CD4-positive, alpha-beta memory T cell (primary cell): ENCODE results near the gene PLCD4. TPM values are rescaled to one million over a fixed set of nuclear protein-coding genes. Genes with fewer than 3 reads are reported as not detected.

ENCODE experiments used
- CTCF ChIA-PET: fragments of 350-600 bp; sonication (Branson Sonifier 250); formaldehyde crosslinking; loops from one replicate; lab custom pipeline; 2021; ENCODE audit warnings: inconsistent platforms; ENCODE audit not compliant: partially characterized antibody; lab: Charles Lee
- POLR2A ChIA-PET: fragments of 350-600 bp; sonication (Branson Sonifier 250); formaldehyde crosslinking; loops from one replicate; lab custom pipeline; 2021; ENCODE audit not compliant: partially characterized antibody; lab: Charles Lee
- DNase-seq, 5 donors: peaks; one replicate each; pipeline versions ENCODE4 v3.0.0 to v3.0.0-alpha.2; 2020 to 2022; ENCODE audit warnings: mixed read lengths in 1 of 5
- H3K27ac ChIP-seq: one replicate; pipeline ENCODE4 v1.7.0; 2013; ENCODE audit warnings: low read depth, low read length
- H3K27me3 ChIP-seq: 2 replicates; pipeline ENCODE4 v1.7.0; 2013; ENCODE audit warnings: mild to moderate bottlenecking, low read length, moderate library complexity; ENCODE audit not compliant: insufficient read depth
- H3K36me3 ChIP-seq: 2 replicates; pipeline ENCODE4 v1.7.0; 2013; ENCODE audit warnings: mild to moderate bottlenecking, low read length, moderate library complexity; ENCODE audit not compliant: insufficient read depth
- H3K4me1 ChIP-seq: 2 replicates; pipeline ENCODE4 v1.7.0; 2013; ENCODE audit warnings: mild to moderate bottlenecking, low read length, moderate library complexity; ENCODE audit not compliant: insufficient read depth
- H3K4me3 ChIP-seq, 2 donors: one replicate each; pipeline ENCODE4 v1.7.0; 2013; ENCODE audit warnings: low read length in 2 of 2, mild to moderate bottlenecking in 1 of 2
- H3K9me3 ChIP-seq, 2 donors: one replicate each; pipeline ENCODE4 v1.7.0; 2013; ENCODE audit warnings: low read length in 2 of 2, control low read depth in 1 of 2; ENCODE audit not compliant: control insufficient read depth in 1 of 2
- H3K27ac Mint-ChIP-seq, 7 donors: one replicate each; pipeline ENCODE4 v1.8.0; 2020 to 2021; ENCODE audit warnings: mixed read lengths in 7 of 7, mild to moderate bottlenecking in 6 of 7, inconsistent platforms in 3 of 7, moderate library complexity in 3 of 7
- H3K27me3 Mint-ChIP-seq, 2 donors: one replicate each; pipeline ENCODE4 v1.8.0; 2020 to 2021; ENCODE audit warnings: mixed read lengths in 2 of 2
- H3K36me3 Mint-ChIP-seq, 2 donors: one replicate each; pipeline ENCODE4 v1.8.0; 2020 to 2021; ENCODE audit warnings: mixed read lengths in 2 of 2, inconsistent platforms in 1 of 2, mild to moderate bottlenecking in 1 of 2
- H3K4me1 Mint-ChIP-seq, 4 donors: one replicate each; pipeline ENCODE4 v1.8.0; 2020 to 2021; ENCODE audit warnings: mixed read lengths in 4 of 4, mild to moderate bottlenecking in 1 of 4
- H3K4me3 Mint-ChIP-seq, 8 donors: one replicate each; pipeline ENCODE4 v1.8.0; 2020 to 2021; ENCODE audit warnings: mixed read lengths in 8 of 8, mild to moderate bottlenecking in 7 of 8, moderate library complexity in 6 of 8, inconsistent platforms in 3 of 8
- H3K9me3 Mint-ChIP-seq, 8 donors: one replicate each; pipeline ENCODE4 v1.8.0; 2020 to 2021; ENCODE audit warnings: mixed read lengths in 8 of 8, mild to moderate bottlenecking in 5 of 8, inconsistent platforms in 3 of 8, moderate library complexity in 1 of 8
- intact Hi-C: fragments of 100-400 bp; cut with micrococcal nuclease; formaldehyde crosslinking; loops from one replicate; pipeline ENCODE4 v1.15.1; 2023
- polyA plus RNA-seq, 2 donors: library from polyadenylated mRNA; unstranded; fragments of 300-500 nt; fragmentation: Illumina TruSeq; gene quantifications; one replicate each; pipeline ENCODE4 v1.2.3, GENCODE V29; 2021
- total RNA-seq, 2 experiments: library from RNA; stranded (reverse); gene quantifications; one replicate each; pipeline ENCODE4 v1.2.3, GENCODE V29; 2021

Gene PLCD4
- total and polyA plus RNA-seq, 4 experiments from 2014 or later = 0.26 to 0.49 (median 0.30) TPM; not detected in 1

DNA sequence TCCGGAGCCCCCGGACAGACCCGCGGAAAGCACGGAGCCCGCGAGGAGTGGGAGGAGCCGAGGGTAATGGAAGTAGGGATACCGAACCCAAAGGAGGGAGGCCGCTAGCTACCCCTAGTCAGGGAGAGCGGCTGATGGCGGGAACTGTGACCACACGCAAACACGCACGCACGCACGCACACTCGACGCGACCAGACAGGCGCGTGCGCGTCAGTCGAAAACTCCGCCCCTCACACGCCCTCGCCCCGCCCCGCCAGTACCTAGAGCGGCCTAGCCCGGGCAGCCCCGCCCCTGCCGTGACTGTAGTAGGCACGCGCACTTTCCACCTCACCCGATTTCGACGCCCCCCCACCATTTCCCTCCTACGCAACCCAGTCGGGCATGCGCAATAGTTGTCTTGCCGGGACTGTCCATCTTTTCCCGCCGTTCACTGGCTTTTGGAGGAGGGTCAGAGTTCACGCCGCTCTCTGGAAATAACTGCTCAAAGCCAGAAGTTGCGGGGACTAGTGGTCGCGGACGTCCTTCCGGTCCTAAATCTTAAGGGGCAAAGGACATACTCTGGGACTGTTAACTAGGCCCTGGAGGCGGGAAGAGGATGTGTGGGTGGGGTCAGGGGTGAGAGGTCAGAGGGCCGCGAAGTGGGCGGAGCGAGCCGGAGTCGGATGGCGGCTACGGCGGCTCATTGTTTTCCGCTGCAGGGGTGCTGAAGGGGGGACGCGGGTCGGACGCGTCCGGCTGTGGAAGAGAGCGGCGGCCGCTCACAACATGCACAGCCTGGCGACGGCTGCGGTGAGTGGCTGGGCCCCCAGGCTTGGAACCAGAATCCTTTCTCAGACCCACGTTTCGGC, 39.3 kb upstream of the PLCD4 start, which contains the start of the genes CNOT9 and USP37:
Gene CNOT9, plus strand, starts transcription at position 650 of the 848 bp plus-strand sequence. Its CDS starts 116 bp downstream, at position 766.
Gene USP37, minus strand, starts transcription at position 162 of the 848 bp plus-strand sequence. CDS start 9,698 bp downstream, outside the sequence.
- H3K4me1 ChIP-seq = peaks cover 43% of the 10 kb centered on the region
- H3K9me3 Mint-ChIP-seq = no peaks in the 10 kb centered on the region
- ChIA-PET POLR2A (interaction anchor here (0.7 to 1.5 kb wide), 6 partner anchors 23 to 298 kb away, joined by 3 to 7 read pairs (median 3); partner anchors contain the start of genes AAMP, BCS1L, PNKD and RNF25), CTCF (interaction anchor here (1.2 kb wide), 1 partner anchor 90 kb away, joined by 5 read pairs; no protein-coding TSS in a partner anchor)
- intact Hi-C loops = loop anchor here (1.0 to 10.0 kb wide), 13 partner anchors 8 to 820 kb away; partner anchors contain the start of genes AAMP, ARPC2, BCS1L and PNKD
- peak within 1 kb of the TSS; percentile 99 for H3K27ac ChIP-seq
- H3K27ac Mint-ChIP-seq = peak within 1 kb of the TSS; percentile 96 to 100 (median 100)
- H3K27me3 Mint-ChIP-seq = no peaks in the 10 kb centered on the region
- H3K27me3 ChIP-seq = no peaks in the 10 kb centered on the region
- H3K4me3 ChIP-seq = peak within 1 kb of the TSS; percentile 67 to 84
- peaks cover 48 to 78% (median 57%) of the 10 kb centered on the region in 4 donors for H3K4me1 Mint-ChIP-seq
- peak within 1 kb of the TSS; percentile 90 to 99 (median 97) for H3K4me3 Mint-ChIP-seq
- peak; percentile 99 to 100 (median 100) for DNase-seq
- no peaks in the 10 kb centered on the region for H3K9me3 ChIP-seq
- peaks cover 8% of the 10 kb centered on the region for H3K36me3 ChIP-seq
- H3K36me3 Mint-ChIP-seq = peaks cover 12 to 56% of the 10 kb centered on the region in 2 donors

DNA sequence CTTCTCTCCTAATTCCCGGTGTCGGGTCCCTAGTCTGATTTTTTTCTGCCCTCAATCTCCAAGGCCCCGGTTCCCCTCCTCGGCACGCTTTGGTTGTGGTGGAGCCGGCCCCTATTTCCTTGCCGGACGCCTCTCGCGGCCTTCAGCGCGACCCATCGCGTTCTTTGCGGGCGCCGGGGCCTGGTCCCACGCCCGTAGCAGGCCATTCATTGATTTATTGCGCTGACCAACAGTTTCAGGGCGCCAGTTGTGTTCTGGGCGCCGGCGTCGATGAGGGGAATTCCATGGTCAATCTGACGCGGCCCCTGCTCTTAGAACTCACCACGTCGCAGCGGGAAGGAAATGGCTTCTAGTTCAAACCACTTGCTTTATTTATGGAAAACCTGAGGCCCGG, 38.7 kb upstream of the PLCD4 start:
- no peaks in the 10 kb centered on the region for H3K9me3 ChIP-seq
- H3K36me3 ChIP-seq = peaks cover 9% of the 10 kb centered on the region
- peak overlapping the region; percentile 67 to 84 for H3K4me3 ChIP-seq
- intact Hi-C loops = loop anchor here (2.0 to 10.0 kb wide), 5 partner anchors 80 to 352 kb away; partner anchors contain the start of genes ARPC2, RNF25 and STK36
- peaks cover 48 to 72% (median 54%) of the 10 kb centered on the region in 4 donors for H3K4me1 Mint-ChIP-seq
- DNase-seq = peak; percentile 49 to 86 (median 55)
- H3K4me3 Mint-ChIP-seq = peak overlapping the region; percentile 90 to 99 (median 97)
- peaks cover 45% of the 10 kb centered on the region for H3K4me1 ChIP-seq
- peaks cover 10 to 54% of the 10 kb centered on the region in 2 donors for H3K36me3 Mint-ChIP-seq
- H3K27ac ChIP-seq = peak overlapping the region; percentile 99
- H3K27me3 Mint-ChIP-seq = no peaks in the 10 kb centered on the region
- ChIA-PET POLR2A (interaction anchor here (0.6 to 1.9 kb wide), 3 partner anchors 13 to 172 kb away, joined by 3 to 5 read pairs (median 3); no protein-coding TSS in a partner anchor), CTCF (no interaction called here)
- no peaks in the 10 kb centered on the region for H3K9me3 Mint-ChIP-seq
- H3K27me3 ChIP-seq = no peaks in the 10 kb centered on the region
- peak overlapping the region; percentile 96 to 100 (median 100) for H3K27ac Mint-ChIP-seq

DNA sequence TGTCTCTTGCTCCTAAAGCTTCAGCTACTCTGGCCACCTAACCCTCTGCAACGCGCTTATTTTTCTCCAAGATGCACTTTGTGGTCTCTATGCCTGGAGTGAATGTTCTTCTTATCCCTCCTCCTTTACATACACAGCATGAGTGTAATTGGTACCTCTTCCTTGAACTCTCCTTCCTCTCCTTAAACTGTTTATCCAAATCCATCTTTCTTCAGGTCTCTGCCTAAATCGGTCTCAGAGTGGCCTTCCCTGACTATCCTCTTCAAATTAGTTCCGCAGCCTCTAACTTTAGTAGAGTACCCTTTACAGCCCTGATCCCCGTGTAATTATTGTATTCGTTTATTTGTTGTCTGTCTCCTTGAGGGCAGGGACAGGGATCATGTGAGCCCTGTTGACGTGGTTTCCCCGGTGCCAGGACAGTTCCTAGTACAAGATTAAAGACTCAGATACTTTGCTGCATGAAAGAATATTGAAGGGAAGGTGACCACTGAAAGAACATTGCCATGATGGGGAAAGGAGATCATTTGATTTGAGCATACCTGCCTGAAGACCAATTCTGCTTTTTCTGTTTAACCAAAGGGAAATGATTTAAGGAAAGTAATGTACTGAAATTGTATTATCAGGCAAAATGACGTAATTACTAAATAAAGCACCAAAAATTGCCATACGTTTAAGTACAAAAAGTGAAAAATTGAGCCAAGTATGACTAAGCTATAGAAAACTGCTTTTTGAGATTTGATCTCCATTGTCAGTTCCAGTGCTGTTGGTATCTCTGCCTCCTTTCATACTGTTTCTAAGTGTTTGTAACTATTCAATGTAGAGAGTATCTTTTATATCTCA, 37.8 kb upstream of the PLCD4 start:
- Histone ChIP-seq H3K4me3 (peak overlapping the region; percentile 67 to 84), H3K27ac (peak overlapping the region; percentile 99), H3K27me3 (no peaks in the 10 kb centered on the region), H3K4me1 (peaks cover 50% of the 10 kb centered on the region), H3K9me3 (no peaks in the 10 kb centered on the region), H3K36me3 (peaks cover 14% of the 10 kb centered on the region)
- peaks cover 8 to 57% of the 10 kb centered on the region in 2 donors for H3K36me3 Mint-ChIP-seq
- CTCF ChIA-PET = interaction anchor here (0.6 kb wide), 1 partner anchor 34 kb away, joined by 3 read pairs; no protein-coding TSS in a partner anchor
- no peaks in the 10 kb centered on the region for H3K27me3 Mint-ChIP-seq
- peak overlapping the region; percentile 90 to 99 (median 97) for H3K4me3 Mint-ChIP-seq
- intact Hi-C loops = loop anchor here (2.0 to 10.0 kb wide), 5 partner anchors 79 to 353 kb away; partner anchors contain the start of genes ARPC2, RNF25 and STK36
- peaks cover 46 to 67% (median 51%) of the 10 kb centered on the region in 4 donors for H3K4me1 Mint-ChIP-seq
- DNase-seq = peak in 4 of 5 donors; percentile 2 to 54 (median 11)
- POLR2A ChIA-PET = interaction anchor here (0.6 to 1.9 kb wide), 4 partner anchors 13 to 173 kb away, joined by 3 to 5 read pairs (median 4); partner anchors contain the start of genes RNF25 and STK36
- H3K9me3 Mint-ChIP-seq = no peaks in the 10 kb centered on the region
- H3K27ac Mint-ChIP-seq = peak overlapping the region; percentile 96 to 100 (median 100)

DNA sequence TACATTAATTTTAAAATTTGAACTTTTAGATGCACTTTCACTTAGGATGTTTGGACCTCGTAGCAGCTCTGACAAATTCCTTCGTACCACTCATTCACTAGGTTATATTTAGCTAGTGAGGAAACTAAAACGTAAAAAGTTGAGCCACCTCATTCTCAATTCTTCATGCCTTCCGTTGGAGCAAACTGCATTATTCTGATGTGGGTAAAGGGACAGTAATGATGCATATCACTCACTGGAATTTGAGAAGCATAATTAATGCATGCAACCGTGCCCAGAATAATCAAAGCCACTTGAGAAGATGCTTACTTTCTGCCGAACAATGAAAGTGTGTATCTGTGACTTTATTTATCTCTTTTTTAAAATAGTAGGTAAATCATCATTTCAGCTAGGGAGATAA, 36.8 kb upstream of the PLCD4 start:
- Mint-ChIP-seq H3K9me3 (no peaks in the 10 kb centered on the region), H3K27ac (peak overlapping the region; percentile 68 to 100 (median 100)), H3K27me3 (no peaks in the 10 kb centered on the region), H3K4me3 (peak overlapping the region; percentile 66 to 99 (median 97)), H3K4me1 (peaks cover 49 to 71% (median 54%) of the 10 kb centered on the region in 4 donors), H3K36me3 (peaks cover 8 to 60% of the 10 kb centered on the region in 2 donors)
- Histone ChIP-seq H3K4me1 (peaks cover 57% of the 10 kb centered on the region), H3K27ac (peak overlapping the region; percentile 99), H3K9me3 (no peaks in the 10 kb centered on the region), H3K27me3 (no peaks in the 10 kb centered on the region), H3K36me3 (peaks cover 14% of the 10 kb centered on the region), H3K4me3 (no peak overlapping the region)
- ChIA-PET CTCF (interaction anchor here (0.6 to 0.8 kb wide), 2 partner anchors 17 to 99 kb away, joined by 3 read pairs; no protein-coding TSS in a partner anchor), POLR2A (interaction anchor here (0.6 to 1.9 kb wide), 3 partner anchors 101 to 258 kb away, joined by 3 to 5 read pairs (median 4); partner anchors contain the start of genes RNF25 and STK36)
- intact Hi-C loops = no loop called here
- DNase-seq = no peak

DNA sequence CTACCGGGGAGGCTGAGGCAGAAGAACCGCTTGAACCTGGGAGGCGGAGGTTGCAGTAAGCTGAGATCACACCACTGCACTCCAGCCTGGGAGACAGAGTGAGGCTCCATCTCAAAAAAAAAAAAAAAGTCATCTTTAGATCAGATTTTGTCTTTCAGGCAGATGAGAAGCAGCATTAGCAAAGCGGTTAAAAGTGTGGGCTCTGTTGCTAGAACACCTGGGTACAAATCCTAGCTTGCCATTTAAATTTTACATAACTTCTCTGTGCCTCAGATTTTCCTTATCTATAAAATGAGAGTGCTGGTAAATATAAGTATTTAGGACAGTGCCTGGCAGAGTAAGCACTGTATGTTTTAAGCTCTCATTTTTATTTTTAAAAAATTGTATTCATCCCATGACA, 30.8 kb upstream of the PLCD4 start:
- Mint-ChIP-seq H3K9me3 (no peaks in the 10 kb centered on the region), H3K36me3 (peaks cover 14 to 55% of the 10 kb centered on the region in 2 donors), H3K27me3 (no peaks in the 10 kb centered on the region), H3K4me1 (peaks cover 18 to 41% (median 33%) of the 10 kb centered on the region in 4 donors), H3K4me3 (no peak overlapping the region), H3K27ac (no peak overlapping the region)
- Histone ChIP-seq H3K4me1 (peaks cover 35% of the 10 kb centered on the region), H3K27ac (no peak overlapping the region), H3K4me3 (no peak overlapping the region), H3K27me3 (no peaks in the 10 kb centered on the region), H3K9me3 (no peaks in the 10 kb centered on the region), H3K36me3 (peaks cover 19% of the 10 kb centered on the region)
- no peak for DNase-seq
- ChIA-PET POLR2A (interaction anchor here (0.8 kb wide), 1 partner anchor 945 kb away, joined by 3 read pairs; no protein-coding TSS in a partner anchor), CTCF (no interaction called here)
- intact Hi-C loops = loop anchor here (1.0 kb wide), 1 partner anchor 9 kb away; the partner anchor contains the start of genes CNOT9 and USP37
